Nephron (organoid): ENCODE results near the gene MESP2.

Experiments used
- H3K27ac Mint-ChIP-seq, 3 experiments: 2 replicates each; pipeline ENCODE4 v1.8.0; 2020; ENCODE audit warnings: mixed read lengths in 3 of 3, mild to moderate bottlenecking in 2 of 3, moderate library complexity in 1 of 3
- H3K27me3 Mint-ChIP-seq: 2 replicates; pipeline ENCODE4 v1.8.0; 2021; ENCODE audit warnings: low read depth, mild to moderate bottlenecking, moderate library complexity, mixed read lengths
- H3K36me3 Mint-ChIP-seq: 2 replicates; pipeline ENCODE4 v1.8.0; 2020; ENCODE audit warnings: low read depth, mixed read lengths
- H3K4me1 Mint-ChIP-seq: 2 replicates; pipeline ENCODE4 v1.8.0; 2020; ENCODE audit warnings: mixed read lengths
- H3K4me3 Mint-ChIP-seq, 3 experiments: 2 replicates each; pipeline ENCODE4 v1.8.0; 2020; ENCODE audit warnings: mild to moderate bottlenecking in 3 of 3, mixed read lengths in 3 of 3, moderate library complexity in 2 of 3
- H3K9me3 Mint-ChIP-seq: 2 replicates; pipeline ENCODE4 v1.8.0; 2020; ENCODE audit warnings: mixed read lengths
- TF ChIP-seq, protein P1 (sequence below), 3 experiments: fragments of 200-600 bp; sonication (generic); IDR thresholded peaks; one replicate each; pipeline ENCODE4 v1.5.0; 2021; ENCODE audit warnings: antibody characterized with exemption in 3 of 3; ENCODE audit not compliant: unreplicated experiment in 3 of 3

MESP2 gene

DNA sequence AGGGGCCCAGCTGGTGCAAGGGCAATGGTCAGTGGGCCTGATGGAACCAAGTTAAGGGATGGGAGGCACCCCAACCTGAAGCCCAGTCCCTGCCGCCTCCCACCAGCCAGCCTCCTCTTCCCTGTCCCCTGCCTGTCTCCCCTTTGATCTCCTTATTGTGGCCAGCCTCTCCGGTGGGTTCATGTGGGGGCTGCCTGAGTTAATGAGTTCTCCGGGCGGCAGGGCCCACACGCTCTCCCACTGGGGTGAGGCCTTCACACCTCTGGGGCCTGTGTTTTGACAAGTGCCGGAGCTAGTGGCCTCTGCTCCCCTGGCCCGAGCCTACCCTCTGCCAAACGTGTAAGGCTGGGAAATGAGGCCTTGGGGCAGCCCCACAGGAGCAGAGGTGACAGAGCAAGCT lies 17.8 kb upstream of the MESP2 start:
- no peaks in the 10 kb centered on the region for H3K9me3 Mint-ChIP-seq
- peaks cover 4% of the 10 kb centered on the region for H3K4me1 Mint-ChIP-seq
- H3K36me3 Mint-ChIP-seq, result no peaks in the 10 kb centered on the region
- H3K27ac Mint-ChIP-seq, result no peak overlapping the region
- peaks cover 13% of the 10 kb centered on the region for H3K27me3 Mint-ChIP-seq
- H3K4me3 Mint-ChIP-seq, result no peak overlapping the region
- TF ChIP-seq, protein P1, sequence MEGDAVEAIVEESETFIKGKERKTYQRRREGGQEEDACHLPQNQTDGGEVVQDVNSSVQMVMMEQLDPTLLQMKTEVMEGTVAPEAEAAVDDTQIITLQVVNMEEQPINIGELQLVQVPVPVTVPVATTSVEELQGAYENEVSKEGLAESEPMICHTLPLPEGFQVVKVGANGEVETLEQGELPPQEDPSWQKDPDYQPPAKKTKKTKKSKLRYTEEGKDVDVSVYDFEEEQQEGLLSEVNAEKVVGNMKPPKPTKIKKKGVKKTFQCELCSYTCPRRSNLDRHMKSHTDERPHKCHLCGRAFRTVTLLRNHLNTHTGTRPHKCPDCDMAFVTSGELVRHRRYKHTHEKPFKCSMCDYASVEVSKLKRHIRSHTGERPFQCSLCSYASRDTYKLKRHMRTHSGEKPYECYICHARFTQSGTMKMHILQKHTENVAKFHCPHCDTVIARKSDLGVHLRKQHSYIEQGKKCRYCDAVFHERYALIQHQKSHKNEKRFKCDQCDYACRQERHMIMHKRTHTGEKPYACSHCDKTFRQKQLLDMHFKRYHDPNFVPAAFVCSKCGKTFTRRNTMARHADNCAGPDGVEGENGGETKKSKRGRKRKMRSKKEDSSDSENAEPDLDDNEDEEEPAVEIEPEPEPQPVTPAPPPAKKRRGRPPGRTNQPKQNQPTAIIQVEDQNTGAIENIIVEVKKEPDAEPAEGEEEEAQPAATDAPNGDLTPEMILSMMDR (IDR thresholded peaks at IDR 0.05; ENCODE audit: unreplicated experiment in 3 of 3), result no peak

DNA sequence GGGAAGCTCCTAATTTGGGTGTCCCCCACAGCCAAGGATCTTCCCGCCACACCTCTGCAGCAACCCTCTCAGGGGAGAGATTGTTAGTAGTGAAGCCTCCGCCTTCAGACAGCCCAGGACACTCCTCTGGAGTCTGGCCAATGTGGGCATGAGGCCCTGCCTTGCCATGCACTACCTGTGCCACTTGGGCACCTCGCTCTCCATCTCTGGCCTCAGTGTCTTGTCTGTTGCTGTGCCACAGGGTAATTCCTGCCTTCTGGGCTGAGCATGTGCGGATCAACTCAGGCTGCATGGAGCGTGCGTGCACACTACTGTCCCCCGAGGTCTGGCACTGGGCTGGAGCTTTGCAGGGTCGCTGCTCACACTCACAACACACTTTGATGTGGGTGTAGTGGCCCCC lies 17.2 kb upstream of the MESP2 start:
- Mint-ChIP-seq H3K4me1 (peaks cover 4% of the 10 kb centered on the region), H3K4me3 (no peak overlapping the region), H3K27me3 (peaks cover 10% of the 10 kb centered on the region), H3K36me3 (no peaks in the 10 kb centered on the region), H3K27ac (no peak overlapping the region), H3K9me3 (no peaks in the 10 kb centered on the region)
- TF ChIP-seq, protein P1 (IDR thresholded peaks at IDR 0.05; ENCODE audit: unreplicated experiment in 3 of 3), result no peak

DNA sequence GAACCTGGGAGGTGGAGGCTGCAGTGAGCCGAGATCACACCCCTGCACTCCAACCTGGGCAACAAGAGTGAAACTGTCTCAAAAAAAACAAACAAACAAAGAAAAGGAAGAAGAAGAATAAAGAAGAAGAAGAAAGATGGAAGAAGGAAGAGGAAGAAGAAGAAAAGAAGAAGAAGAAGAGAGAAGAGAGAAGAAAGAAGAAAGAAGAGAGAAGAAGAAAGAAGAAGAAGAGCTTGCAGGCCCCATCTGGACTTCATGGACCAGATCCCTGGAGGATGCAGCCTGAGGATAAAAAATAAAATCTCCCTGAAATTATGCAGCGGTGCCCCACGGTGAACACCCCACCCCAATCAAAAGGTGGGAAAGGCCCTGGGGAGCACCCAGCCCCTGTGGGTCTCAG lies 16.3 kb upstream of the MESP2 start:
- TF ChIP-seq, protein P1 (IDR thresholded peaks at IDR 0.05; ENCODE audit: unreplicated experiment in 3 of 3), result no peak
- no peaks in the 10 kb centered on the region for H3K36me3 Mint-ChIP-seq
- peaks cover 4% of the 10 kb centered on the region for H3K4me1 Mint-ChIP-seq
- H3K27me3 Mint-ChIP-seq, result peaks cover 10% of the 10 kb centered on the region
- H3K4me3 Mint-ChIP-seq, result no peak overlapping the region
- no peaks in the 10 kb centered on the region for H3K9me3 Mint-ChIP-seq
- H3K27ac Mint-ChIP-seq, result no peak overlapping the region

DNA sequence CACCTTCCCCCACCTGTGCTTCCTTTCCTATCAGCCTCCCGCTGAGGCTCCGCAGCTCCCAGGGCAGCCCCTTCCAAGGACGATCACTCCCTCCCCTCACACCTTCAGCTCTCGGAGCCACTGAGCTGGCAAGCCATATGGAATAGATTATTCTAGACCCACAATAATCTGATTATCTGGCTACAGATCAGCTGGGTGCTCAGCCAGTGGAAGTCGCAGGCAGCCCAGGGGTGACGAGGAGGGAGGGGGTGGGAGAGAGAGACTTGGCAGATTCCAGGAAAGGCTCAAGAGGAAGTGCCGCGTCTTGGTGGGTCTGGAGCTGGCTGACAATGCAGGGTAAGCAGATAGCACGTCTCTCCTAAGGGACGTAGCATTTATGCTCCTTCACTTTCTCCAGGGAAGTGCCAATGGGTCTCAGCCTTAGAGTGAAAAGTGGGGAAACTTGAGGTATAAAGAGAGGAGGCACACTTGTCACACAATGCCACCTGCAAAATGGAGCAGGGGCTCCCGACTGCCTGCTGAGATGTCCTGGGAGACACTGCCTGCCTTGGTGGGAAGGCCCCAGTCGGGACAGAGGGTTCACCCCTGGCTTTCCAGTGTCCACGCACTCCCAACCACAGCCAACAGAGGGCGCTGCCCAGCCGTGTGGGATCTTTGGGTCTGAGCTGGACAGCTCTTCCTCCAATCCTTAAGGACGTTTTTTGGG lies 15.7 kb upstream of the MESP2 start:
- H3K9me3 Mint-ChIP-seq, result no peaks in the 10 kb centered on the region
- H3K36me3 Mint-ChIP-seq, result no peaks in the 10 kb centered on the region
- peaks cover 8% of the 10 kb centered on the region for H3K27me3 Mint-ChIP-seq
- TF ChIP-seq, protein P1 (IDR thresholded peaks at IDR 0.05; ENCODE audit: unreplicated experiment in 3 of 3), result peak; percentile 88 to 90 (median 89)
- no peak overlapping the region for H3K4me3 Mint-ChIP-seq
- H3K27ac Mint-ChIP-seq, result no peak overlapping the region
- H3K4me1 Mint-ChIP-seq, result peaks cover 4% of the 10 kb centered on the region

DNA sequence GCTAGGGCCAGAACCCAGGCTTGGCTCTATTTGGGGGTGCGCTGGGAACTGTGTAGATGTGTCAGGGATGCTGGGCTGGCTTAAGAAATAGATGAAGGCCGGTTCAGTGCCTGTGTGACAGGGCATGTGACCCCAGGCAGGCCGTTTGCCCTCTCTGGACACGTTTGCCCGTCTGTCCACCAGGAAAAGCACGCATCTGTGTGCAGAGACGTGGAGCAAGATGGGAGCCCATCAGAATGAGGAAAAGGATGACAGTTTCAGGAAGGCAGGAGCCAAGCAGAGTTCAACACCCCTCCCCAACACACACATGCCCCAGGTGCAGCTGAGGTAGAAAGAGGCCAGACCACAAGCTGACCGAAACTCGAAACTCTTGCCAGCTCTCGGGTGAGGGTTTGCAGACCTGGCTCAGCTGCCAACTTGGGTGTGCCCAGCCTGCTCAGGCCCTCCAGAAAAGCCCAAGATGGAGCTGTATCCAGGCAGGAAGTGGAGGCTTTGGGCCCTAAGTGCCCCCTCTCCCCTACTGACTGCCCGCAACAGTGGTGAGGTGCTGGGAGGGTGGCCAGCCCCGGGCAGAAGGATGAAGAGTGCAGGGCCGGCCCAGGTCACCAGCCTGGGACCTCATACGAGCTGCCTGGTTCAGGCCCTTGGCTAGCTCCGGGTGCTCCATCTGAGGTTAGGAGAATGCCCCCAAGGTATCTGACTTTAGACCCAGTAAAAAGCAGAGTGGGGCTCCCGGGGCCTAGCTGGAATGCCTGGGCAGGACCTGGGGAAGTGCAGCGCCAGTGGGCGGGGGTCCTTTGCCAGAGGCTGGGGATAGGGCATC lies 14.9 kb upstream of the MESP2 start:
- Mint-ChIP-seq H3K27me3 (peaks cover under 1% of the 10 kb centered on the region), H3K36me3 (no peaks in the 10 kb centered on the region), H3K4me1 (peaks cover 4% of the 10 kb centered on the region), H3K4me3 (no peak overlapping the region), H3K9me3 (no peaks in the 10 kb centered on the region), H3K27ac (no peak overlapping the region)
- TF ChIP-seq, protein P1 (IDR thresholded peaks at IDR 0.05; ENCODE audit: unreplicated experiment in 3 of 3), result peak in 1 of 3 experiments; percentile 13
